Activated B cell treated with CpG ODN at 0.5 μM for 24 hours (primary cell): ENCODE measurements around the gene CD276. TPM values are rescaled to one million over a fixed set of nuclear protein-coding genes. Genes with fewer than 3 reads are reported as not detected.

ENCODE experiments used
- ATAC-seq: fragments of 200-7000 bp; cut with Tn5 transposase; one replicate; pipeline ENCODE4 v1.10.0; 2021; ENCODE audit warnings: low read depth, mild to moderate bottlenecking, moderate library complexity
- CTCF ChIA-PET: fragments of 350-600 bp; sonication (Branson Sonifier 250); formaldehyde crosslinking; loops from one replicate; lab custom pipeline; 2021; ENCODE audit warnings: antibody characterized with exemption; lab: Charles Lee
- POLR2A ChIA-PET: fragments of 350-600 bp; sonication (Branson Sonifier 250); formaldehyde crosslinking; loops from one replicate; lab custom pipeline; 2021; ENCODE audit warnings: antibody characterized with exemption; lab: Charles Lee
- DNase-seq: peaks from one replicate; pipeline ENCODE4 v3.0.0; 2022
- H3K27ac Mint-ChIP-seq: one replicate; pipeline ENCODE4 v1.8.0; 2020; ENCODE audit warnings: mixed read lengths
- H3K27me3 Mint-ChIP-seq: one replicate; pipeline ENCODE4 v1.8.0; 2021; ENCODE audit warnings: mixed read lengths
- H3K36me3 Mint-ChIP-seq: one replicate; pipeline ENCODE4 v1.8.0; 2021; ENCODE audit warnings: low read depth, mixed read lengths
- H3K4me1 Mint-ChIP-seq: one replicate; pipeline ENCODE4 v1.8.0; 2021; ENCODE audit warnings: mixed read lengths
- H3K4me3 Mint-ChIP-seq: one replicate; pipeline ENCODE4 v1.8.0; 2020; ENCODE audit warnings: mild to moderate bottlenecking, mixed read lengths
- H3K9me3 Mint-ChIP-seq: one replicate; pipeline ENCODE4 v1.8.0; 2020; ENCODE audit warnings: mixed read lengths
- intact Hi-C: fragments of 100-400 bp; cut with micrococcal nuclease; formaldehyde crosslinking; loops from one replicate; pipeline ENCODE4 v1.15.1; 2024
- total RNA-seq: library from RNA; stranded (reverse); gene quantifications from 2 replicates; pipeline ENCODE4 v1.2.3, GENCODE V29; 2022
- TF ChIP-seq, protein P1 (sequence below): fragments of 200-600 bp; IDR thresholded peaks from one replicate; pipeline ENCODE4 v1.8.0; 2022; ENCODE audit warnings: antibody characterized with exemption, mild to moderate bottlenecking

The CD276 gene
- total RNA-seq, 1 donor from 2014 or later: 0.38 TPM

DNA sequence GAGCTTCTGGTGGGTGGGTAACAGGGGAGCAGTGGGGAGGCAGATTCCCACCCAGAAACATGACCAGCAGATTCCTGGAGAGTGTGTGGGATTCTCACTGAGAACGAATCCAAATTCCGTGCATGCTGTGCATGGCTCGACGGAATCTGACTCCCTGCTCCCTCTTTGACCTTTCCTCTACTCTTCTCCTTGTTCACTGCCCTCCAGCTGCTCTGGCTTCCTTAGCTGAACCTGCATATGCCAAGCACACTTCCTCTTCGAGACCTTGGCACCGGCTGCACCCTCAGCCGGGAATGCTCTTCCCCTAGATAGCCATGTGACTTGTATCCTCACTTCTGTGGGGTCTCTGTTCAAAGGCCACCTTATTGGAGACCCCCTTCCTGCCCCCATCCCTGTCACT, 62.7 kb downstream of the CD276 start:
- Mint-ChIP-seq H3K27me3 (peaks cover 20% of the 10 kb centered on the region), H3K4me1 (no peaks in the 10 kb centered on the region), H3K36me3 (no peaks in the 10 kb centered on the region), H3K4me3 (no peak overlapping the region), H3K27ac (no peak overlapping the region), H3K9me3 (no peaks in the 10 kb centered on the region)
- TF ChIP-seq, protein P1, sequence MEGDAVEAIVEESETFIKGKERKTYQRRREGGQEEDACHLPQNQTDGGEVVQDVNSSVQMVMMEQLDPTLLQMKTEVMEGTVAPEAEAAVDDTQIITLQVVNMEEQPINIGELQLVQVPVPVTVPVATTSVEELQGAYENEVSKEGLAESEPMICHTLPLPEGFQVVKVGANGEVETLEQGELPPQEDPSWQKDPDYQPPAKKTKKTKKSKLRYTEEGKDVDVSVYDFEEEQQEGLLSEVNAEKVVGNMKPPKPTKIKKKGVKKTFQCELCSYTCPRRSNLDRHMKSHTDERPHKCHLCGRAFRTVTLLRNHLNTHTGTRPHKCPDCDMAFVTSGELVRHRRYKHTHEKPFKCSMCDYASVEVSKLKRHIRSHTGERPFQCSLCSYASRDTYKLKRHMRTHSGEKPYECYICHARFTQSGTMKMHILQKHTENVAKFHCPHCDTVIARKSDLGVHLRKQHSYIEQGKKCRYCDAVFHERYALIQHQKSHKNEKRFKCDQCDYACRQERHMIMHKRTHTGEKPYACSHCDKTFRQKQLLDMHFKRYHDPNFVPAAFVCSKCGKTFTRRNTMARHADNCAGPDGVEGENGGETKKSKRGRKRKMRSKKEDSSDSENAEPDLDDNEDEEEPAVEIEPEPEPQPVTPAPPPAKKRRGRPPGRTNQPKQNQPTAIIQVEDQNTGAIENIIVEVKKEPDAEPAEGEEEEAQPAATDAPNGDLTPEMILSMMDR: no peak
- DNase-seq (no peak), ATAC-seq (no peak)
- intact Hi-C loops: no loop called here
- CTCF ChIA-PET: interaction anchor here (1.4 kb wide), 1 partner anchor 69 kb away, joined by 4 read pairs; no protein-coding TSS in a partner anchor
- POLR2A ChIA-PET: no interaction called here

DNA sequence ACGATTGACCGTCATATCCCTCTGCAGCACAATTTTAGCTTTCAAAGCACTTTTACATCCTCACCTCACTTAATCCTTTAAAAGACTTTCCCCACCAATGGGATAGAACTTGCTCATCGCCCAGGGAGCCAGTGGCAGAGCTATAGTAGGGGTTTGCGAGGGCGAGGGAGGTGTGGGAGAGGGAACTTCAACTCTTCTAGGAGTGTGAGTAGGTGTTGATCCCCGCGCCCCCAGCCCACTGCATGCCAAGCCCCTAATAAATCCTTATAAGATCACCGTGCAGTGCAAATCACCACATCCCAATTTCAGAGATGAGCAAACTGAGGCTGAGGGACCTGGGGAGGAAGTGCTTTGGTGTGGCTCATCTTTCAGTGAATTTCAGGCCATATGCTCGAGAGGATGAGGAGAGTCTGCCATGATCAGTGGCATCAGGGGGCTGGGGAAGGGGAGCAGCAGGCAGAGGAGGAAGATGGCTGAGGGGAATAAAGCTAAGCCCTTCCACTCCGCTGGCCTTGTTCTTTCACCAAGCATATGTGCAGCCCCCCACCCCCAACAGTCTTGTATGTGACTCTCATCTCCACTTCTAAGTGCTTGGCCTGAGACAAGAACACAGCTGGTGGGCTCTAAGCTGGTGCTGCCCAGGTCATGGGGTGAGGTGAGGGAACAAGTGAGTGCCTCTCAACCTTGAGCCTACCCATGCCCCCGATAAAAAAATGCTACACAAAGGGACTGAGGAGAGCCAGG, 63.8 kb downstream of the CD276 start:
- TF ChIP-seq, protein P1: no peak
- no peak overlapping the region for H3K4me3 Mint-ChIP-seq
- peaks cover 20% of the 10 kb centered on the region for H3K27me3 Mint-ChIP-seq
- intact Hi-C loops: no loop called here
- ChIA-PET CTCF (no interaction called here), POLR2A (interaction anchor here (0.6 kb wide), 1 partner anchor 14 kb away, joined by 10 read pairs; no protein-coding TSS in a partner anchor)
- H3K9me3 Mint-ChIP-seq: no peaks in the 10 kb centered on the region
- no peaks in the 10 kb centered on the region for H3K4me1 Mint-ChIP-seq
- ATAC-seq: no peak
- no peak for DNase-seq
- H3K36me3 Mint-ChIP-seq: no peaks in the 10 kb centered on the region
- no peak overlapping the region for H3K27ac Mint-ChIP-seq

DNA sequence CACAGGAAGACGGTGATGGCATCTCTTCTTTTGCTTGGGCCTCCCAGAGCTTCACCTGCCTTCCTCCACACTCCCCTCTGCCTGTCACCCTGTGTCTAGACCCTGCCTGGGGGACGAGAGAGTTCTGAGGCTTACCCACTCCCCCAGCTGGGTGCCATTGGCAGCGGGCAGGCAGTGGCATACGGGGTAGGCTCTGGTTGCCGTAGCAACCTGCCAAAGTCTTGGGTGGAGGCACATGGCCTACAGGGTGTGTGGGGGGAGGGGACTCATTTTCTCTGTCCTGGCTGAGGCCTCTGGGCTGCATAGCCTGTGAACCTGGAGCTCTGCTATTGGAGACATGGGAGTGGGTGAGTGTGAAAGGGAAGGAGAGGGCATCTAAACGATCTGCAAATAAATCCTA, 64.5 kb downstream of the CD276 start:
- TF ChIP-seq, protein P1: no peak
- ChIA-PET POLR2A (interaction anchor here (0.6 kb wide), 1 partner anchor 15 kb away, joined by 10 read pairs; no protein-coding TSS in a partner anchor), CTCF (no interaction called here)
- H3K4me1 Mint-ChIP-seq: peaks cover 2% of the 10 kb centered on the region
- H3K27me3 Mint-ChIP-seq: peaks cover 23% of the 10 kb centered on the region
- no peak overlapping the region for H3K4me3 Mint-ChIP-seq
- H3K27ac Mint-ChIP-seq: no peak overlapping the region
- intact Hi-C loops: no loop called here
- no peaks in the 10 kb centered on the region for H3K36me3 Mint-ChIP-seq
- ATAC-seq: no peak
- DNase-seq: no peak
- H3K9me3 Mint-ChIP-seq: no peaks in the 10 kb centered on the region

DNA sequence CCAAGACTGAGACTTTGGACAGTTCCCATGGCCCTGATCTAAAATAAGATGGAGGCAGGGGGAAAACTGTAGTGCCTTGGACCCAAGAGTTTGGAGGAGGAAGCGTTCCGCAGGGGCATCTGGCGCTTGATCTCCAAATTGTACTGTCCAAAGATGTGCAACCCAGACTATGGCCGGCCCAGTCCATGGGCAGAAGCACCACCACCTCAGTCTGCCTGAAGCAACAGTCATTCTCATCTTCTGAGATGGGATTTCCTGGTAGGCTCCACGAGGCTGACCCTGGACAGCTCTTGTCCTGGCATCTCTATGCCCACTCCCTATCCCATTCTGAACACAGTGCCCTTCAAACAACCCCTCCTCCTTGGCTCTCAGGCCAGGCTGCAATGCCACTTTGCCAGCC, 65.3 kb downstream of the CD276 start:
- TF ChIP-seq, protein P1: no peak
- no peaks in the 10 kb centered on the region for H3K36me3 Mint-ChIP-seq

DNA sequence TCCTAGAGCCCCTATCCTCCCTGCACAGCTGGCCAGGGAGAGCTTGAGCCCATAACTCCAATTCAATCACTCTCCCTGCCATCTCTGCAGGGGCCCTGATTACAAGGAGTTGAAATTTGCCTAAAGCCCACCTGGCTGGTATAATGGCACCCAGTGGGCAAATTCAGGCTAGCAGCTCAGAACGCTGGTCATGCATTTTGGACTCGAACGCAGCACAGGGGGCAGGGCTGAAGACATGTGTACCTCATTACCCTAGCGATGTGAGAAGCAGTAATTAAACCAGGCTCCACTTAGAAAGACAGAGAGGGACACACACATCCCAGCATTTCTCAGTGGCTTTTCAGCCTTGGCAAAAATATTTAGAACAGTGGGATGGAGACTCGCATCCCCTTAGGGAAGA, 65.8 kb downstream of the CD276 start:
- Mint-ChIP-seq H3K4me3 (no peak overlapping the region), H3K27me3 (peaks cover 35% of the 10 kb centered on the region), H3K27ac (no peak overlapping the region), H3K9me3 (no peaks in the 10 kb centered on the region), H3K36me3 (no peaks in the 10 kb centered on the region), H3K4me1 (peaks cover 2% of the 10 kb centered on the region)
- ChIA-PET CTCF (no interaction called here), POLR2A (no interaction called here)
- DNase-seq (no peak), ATAC-seq (no peak)
- intact Hi-C loops: no loop called here
- TF ChIP-seq, protein P1: no peak

More for the DNA sequence above, 65.3 kb downstream of the CD276 start:
- ATAC-seq: no peak
- peaks cover 31% of the 10 kb centered on the region for H3K27me3 Mint-ChIP-seq
- no peak overlapping the region for H3K4me3 Mint-ChIP-seq
- no peaks in the 10 kb centered on the region for H3K9me3 Mint-ChIP-seq
- peaks cover 2% of the 10 kb centered on the region for H3K4me1 Mint-ChIP-seq
- ChIA-PET POLR2A (no interaction called here), CTCF (no interaction called here)
- no peak overlapping the region for H3K27ac Mint-ChIP-seq
- intact Hi-C loops: no loop called here
- no peak for DNase-seq
